ENCODE measurements around the gene BIRC6.

Gene BIRC6

DNA sequence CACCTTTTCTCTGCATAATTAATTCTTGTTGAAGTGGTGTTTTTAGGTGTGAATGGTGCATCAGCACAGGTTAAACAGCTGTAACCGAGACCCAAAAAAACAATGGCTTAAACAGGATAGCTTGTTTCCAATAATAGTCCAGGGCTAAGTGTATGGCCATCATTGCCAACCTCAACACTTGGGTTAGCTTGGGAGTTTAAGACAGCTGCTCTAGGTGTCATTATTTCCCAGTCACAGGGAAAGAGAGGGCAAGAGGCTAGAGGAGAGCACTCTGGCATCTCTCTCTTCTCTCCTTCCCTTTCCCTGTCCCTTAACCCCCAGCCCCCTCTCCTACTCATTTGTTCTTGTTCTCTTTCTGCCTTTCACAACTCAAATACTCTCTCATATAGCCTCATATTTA lies 21.1 kb downstream of the BIRC6 start:
- no peak for DNase-seq

DNA sequence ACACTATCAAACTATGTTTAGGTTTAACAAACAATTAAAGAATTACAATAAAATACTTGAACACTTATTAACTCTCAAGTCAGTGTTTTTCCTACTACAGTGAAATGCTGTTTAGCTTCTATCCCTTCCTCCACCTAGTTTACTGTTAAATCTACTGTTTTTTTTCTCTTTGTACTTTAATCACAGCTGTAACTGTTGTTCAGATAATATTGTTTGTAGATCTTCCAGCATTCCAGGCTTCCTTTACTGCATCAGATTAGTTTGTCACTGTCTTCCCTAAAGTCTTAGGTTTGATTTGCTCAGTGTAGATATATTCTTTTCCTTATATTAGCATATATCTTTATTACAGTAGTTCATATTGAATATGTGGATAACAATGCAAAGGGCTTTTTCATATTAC lies 22.5 kb downstream of the BIRC6 start:
- no peak for DNase-seq

DNA sequence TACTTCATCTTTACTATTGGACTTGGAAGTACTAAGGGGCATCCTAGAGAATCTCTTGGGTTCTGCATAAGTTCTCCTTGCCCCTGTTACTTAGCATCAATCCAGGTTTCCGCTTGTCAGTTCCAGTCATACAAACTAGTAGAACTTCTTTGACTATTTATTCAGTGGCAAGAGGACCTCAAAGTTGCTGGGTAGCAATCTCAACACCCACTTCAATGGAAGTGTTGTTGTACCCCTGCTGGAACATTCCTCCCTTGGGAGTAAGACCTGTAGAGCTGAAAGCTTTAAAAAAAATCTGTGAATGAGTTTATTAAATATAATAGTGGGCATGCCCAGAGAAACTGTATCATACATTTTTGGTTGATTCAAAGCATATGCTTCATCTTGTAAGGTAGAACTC lies 27.0 kb downstream of the BIRC6 start:
- no peak for DNase-seq

DNA sequence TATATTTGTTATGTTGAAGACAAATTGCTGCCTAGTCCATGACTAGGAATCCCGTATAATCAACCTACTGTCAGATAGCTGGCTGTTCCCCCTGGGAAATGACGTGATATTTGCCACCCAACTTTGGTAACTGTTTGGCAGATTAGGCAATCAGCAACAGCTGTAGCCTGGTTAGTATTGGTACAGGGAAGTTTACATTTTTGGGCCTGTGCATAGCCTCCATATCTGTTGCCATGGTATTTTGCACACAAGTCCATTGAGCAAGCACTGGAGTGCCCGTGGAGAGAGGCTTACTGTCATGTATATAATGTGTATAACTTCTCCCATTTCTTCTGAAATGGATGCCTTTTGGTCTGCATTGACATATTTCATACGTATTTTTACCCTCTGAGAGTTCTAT lies 27.7 kb downstream of the BIRC6 start:
- DNase-seq = no peak

DNA sequence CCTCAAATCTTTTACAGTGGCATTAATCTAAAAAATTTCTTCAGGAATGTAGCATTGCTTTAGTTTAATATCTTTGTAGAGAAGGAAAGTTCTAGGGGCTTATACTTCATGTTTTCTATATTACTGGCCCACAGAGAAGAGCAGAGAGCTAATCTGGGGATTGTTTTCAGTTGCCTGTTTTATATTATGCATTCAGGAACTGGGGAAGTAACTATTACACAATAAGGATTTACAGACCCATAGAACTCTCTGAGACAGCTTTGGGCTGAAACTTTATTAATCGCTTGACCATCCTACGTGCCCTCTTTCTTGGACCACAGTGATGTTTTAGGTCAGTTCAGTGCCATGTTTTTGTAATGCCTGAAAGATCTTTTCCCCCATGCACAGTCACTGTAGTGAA lies 29.9 kb downstream of the BIRC6 start:
- DNase-seq = no peak

DNA sequence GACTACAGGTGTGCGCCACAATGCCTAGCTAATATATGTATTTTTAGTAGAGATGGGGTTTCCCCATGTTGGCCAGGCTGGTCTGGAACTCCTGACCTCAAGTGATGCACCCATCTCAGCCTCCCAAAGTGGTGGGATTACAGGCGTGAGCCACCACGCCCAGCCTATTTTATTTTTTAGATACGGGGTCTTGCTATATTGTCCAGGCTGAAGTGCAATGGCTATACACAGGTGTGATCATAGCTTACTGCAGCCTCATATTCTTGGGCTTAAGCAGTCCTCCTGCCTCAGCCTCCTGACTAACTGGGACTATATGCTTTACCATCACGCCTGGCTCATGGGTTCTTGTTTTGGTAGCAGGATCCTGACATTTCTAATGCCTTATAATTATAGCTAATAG lies 42.4 kb downstream of the BIRC6 start:
- DNase-seq = no peak

DNA sequence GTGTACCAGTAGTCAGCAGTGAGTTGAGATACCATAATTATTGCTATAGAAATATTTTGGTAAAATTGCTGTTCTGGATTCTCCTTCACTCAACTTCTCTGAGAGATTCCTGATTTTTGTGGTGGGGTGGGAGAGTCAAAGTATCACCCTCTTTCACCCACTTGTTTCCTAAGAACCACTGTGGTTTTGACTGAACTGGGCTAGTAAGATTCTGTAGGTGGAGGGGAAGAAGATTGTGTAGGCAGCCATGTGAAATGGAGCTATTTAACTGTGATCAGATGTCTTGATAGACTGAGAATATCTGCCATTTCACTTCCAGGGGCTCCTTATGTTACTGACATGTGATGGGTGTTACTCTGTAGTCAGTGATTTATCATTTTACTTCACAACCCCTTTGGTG lies 45.3 kb downstream of the BIRC6 start:
- DNase-seq = no peak

DNA sequence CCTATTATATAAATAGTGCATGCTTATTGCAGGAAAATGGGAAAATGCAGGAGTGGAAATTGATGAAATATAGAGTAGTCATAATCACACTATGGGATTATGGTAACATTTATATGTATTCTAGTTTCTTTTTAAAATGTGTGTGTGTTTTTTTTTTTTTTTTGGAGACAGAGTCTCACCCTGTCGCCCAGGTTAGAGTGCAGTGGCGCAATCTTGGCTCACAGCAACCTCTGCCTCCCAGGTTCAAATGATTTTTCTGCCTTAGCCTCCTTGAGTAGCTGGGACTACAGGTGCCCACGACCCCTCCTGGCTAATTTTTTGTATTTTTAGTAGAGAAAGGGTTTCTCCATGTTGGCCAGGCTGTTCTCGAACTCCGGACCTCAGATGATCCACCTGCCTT lies 47.0 kb downstream of the BIRC6 start:
- DNase-seq = no peak

DNA sequence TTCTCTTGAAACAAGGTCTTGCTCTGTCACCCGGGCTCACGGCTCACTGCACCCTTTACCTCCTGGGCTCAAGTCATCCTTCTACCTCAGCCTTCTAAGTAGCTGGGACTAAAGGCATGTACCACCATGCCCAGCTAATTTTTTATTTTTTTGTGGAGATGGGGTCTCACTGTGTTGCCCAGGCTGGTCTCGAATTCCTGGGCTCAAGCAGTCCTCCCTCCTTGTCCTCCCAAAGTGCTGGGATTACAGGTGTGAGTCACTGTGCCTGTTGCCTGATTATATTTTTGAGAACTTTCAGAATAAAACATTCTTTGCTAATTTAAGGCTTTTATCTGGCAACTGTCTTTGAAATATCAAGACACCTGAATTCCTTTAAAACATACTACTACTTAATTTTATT lies 47.9 kb downstream of the BIRC6 start:
- no peak for DNase-seq

DNA sequence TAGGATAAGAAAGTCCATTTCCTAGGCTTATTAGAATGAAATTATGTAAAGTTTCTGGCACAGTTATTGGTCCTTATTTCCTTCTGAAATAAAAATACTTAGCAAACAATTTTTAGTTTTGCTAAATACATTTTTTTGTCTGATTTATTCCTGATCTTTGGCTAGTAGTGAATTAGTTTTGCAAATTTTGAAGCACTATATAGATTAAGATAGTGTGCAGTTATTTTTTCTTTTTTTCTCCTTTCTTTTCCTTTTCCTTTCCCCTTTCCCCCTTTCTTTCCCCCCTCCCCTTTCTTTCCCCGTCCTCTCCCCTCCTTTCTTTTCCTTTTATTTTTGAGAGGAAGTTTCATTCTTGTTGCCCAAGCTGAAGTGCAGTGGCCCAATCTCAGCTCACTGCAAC lies 59.7 kb downstream of the BIRC6 start:
- DNase-seq = no peak

DNA sequence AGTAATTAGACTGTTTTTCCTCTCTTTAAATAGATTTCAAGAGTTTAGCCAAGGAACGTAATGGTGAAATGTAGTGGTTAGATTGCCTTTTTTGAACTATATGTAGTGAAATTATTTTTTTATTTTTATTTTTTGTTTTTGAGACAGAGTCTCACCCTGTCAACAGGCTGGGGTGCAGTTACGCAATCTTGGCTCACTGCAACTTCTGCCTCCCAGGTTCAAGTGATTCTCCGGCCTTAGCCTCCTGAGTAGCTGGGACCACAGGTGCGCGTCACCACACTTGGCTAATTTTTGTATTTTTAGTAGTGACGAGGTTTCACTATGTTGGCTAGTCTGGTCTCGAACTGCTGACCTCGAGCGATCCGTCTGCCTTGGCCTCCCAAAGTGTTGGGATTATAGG lies 60.8 kb downstream of the BIRC6 start:
- no peak for DNase-seq

DNA sequence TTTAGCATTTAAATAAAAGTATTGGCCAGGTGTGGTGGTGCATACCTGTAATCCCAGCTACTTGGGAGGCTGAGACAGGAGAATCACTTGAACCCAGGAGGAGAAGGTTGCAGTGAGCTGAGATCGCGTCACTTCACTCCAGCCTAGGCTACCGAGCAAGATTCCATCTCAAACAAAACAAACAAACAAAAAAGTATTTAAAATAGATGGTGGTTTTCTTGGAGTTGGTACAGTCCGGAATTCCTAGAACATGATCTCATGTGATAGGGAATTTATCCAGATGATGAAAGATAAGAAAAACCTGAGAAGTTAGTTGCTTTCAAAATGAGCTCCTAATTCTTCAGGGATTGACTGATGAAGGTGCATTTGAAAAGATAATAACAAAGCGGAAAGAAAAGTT lies 62.0 kb downstream of the BIRC6 start:
- no peak for DNase-seq

DNA sequence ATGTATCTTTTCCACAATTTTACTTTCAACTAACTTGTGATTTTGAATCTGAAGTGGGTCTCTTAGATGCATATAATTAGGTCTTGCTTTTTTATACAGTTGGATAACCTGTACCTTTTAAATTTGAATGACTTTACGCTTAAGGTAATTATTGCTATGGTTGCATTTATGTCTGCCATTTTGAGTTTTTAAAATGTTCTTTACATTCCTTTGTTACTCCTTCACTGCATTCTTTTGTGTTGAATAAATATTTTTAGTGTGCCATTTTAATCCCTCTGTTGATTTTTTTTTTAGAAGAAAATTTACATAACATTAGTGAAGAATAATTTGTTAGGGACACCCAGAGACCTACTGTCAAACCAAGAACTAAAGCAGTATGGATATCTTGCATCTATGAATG lies 65.3 kb downstream of the BIRC6 start:
- DNase-seq = no peak

DNA sequence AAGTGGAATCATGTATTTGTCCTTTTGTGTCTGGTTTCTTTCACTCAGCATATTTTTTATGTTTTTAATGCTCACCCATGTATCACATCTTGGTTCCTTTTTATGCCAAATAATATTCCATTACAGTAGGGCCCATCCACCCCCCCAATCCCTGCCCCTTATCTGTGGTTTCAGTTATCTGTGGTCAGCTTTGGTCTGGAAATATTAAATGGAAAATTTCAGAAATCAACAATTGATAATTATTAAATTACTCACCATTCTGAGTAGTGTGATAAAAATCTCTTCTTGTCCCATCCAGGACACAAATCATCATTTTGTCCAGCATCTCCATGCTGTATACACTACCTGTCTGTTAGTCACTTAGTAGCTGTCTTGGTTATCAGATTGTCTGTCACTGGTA lies 66.7 kb downstream of the BIRC6 start:
- DNase-seq = no peak

DNA sequence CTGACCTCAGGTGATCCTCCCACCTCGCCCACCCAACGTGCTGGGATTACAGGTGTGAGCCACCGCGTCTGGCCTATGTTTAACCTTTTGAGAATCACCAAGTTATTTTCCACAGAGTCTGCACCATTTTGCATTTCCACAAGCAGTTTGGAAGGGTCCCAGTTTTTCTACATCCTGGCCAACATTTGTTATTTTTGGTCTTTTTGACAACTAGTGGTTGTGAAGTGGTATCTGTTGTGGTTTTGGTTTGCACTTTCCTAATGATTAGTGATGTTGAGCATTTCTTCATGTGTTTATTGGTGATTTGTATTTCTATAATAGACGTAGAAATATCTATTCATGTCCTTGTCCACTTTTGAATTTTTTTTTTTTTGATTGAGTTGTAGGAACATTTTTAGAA lies 67.9 kb downstream of the BIRC6 start:
- DNase-seq = no peak

DNA sequence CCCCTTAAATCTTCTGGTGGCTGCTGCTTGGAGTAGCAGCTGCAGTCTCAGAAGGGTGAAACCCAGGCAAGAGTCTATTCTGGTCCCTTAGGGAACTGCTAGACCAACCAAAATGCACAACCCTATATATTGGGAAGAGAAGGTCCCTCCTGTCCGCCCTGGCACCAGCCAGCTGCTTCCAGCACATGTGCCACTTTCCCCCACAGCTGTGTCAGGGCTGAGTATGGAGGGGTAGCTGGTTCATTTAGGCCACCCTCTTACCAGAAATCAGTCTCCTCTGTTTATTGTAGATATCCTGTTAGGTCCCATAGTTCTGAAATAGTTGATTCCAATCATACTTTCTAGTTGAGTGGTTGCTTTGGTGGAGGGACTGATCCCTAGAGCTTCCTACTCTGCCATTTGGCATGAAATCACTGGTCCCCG lies 68.9 kb downstream of the BIRC6 start:
- DNase-seq = no peak

DNA sequence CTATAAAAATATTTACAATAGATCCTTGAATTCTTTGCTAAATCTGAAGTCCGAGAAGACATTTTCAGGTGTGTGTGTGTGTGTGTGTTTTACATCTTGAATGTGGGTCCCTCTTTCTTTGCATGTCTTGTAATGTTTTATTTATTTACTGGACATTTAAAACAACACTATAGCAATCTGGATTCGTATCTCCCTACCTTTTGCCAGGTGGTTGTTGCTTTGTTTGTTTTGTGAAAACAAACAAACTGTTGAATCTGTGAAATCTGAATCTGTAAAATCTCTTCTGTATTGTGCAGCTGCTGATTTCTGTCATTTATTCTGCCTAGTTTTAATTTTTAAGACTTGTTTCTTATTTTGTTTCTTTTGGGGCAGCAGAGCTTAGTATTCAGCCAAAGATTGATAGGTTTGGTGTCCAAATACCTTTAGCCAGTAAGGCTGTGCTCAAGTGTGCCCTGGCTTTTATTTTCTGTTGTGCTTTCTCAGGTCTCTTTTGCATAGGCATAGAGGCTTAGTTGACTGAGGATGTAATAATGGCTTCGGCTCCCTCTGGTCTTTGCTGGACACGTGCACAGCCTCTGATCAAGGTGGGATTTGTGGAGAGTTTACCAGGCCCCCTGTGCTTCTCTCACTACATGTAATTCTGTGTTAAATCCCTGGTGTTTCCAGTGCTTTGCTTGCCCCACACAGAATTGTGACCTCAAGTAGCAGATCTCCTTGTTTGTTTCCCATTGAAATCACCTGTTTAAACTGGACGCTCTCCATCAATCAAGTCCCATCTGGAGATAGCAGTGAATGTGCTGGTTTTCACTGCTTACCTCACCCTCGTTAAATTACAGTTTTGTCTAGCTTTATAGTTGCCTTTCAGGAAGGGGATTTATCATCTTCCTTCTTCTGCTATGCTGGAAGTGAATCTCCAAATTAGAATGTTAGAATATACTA lies 71.1 kb downstream of the BIRC6 start:
- peak; percentile 67 for DNase-seq

DNA sequence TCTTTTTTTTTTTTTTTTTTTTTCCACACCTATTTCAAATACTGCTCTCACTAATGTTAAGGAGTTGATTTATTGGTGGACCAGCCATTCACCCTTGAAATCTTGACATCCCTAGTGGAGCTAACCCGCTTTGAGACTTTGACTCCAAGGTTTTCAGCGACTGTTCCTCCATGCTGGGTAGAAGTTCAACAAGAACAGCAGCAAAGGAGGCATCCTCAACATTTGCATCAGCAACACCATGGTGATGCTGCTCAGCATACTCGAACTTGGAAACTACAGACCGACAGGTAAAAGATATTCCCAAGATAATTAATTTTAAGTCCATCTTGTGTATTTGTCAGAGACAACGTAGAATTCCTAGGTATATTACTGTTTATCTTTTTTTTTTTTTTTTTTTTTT lies 74.0 kb downstream of the BIRC6 start:
- no peak for DNase-seq

DNA sequence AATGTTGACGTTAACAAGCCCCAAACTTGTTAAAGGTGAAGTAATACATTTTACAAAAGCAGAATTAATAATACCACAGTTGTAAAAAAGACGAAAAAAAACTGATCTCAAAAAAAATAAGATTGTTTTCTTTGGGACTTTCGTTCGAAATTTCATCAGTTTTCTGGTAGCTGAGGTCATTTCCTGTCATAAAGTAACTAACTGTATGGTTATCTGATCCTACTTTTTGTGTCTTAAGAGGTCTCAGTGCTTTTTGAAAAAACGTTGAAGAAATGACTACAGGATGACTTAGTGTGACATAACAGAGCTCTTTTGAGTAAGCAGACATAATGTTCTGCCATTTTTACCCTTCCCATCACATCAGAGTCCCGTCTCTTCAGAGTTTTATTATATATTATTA lies 79.3 kb downstream of the BIRC6 start:
- no peak for DNase-seq

DNA sequence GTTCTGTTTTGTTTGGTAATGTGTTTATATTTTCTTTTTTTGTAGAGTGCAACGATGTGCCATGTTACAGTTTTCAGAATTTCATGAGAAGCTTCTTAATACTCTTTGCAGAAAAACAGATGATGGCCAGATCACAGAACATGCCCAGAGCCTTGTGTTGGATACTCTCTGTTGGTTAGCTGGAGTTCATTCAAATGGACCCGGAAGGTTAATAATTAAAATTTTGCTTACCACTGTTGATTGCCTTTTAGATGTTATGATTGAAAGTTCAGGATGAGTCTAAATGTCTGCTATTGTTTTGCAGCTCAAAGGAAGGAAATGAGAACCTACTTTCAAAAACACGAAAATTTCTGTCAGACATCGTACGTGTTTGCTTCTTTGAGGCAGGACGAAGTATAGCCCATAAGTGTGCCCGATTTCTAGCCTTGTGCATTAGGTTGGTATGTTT lies 85.2 kb downstream of the BIRC6 start:
- no peak for DNase-seq

DNA sequence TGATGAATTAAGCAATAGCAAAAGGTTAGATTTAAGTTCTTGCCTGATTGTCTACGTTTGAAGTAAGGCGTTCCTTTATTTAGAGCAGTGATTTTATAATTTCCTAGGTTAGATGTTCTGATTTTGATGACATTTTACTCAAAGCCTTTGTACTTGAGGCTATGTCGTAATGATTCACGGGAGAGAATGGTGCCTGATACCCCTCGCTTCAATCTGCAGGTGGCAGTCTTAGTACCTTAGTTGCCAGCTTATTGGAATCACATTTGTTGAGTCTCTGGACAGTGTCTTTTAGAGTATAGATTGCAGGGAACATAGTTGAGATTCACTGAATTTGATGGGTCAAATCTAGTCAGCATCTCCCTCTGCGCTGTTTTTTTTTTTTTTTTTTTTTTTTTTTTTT lies 89.5 kb downstream of the BIRC6 start:
- no peak for DNase-seq

DNA sequence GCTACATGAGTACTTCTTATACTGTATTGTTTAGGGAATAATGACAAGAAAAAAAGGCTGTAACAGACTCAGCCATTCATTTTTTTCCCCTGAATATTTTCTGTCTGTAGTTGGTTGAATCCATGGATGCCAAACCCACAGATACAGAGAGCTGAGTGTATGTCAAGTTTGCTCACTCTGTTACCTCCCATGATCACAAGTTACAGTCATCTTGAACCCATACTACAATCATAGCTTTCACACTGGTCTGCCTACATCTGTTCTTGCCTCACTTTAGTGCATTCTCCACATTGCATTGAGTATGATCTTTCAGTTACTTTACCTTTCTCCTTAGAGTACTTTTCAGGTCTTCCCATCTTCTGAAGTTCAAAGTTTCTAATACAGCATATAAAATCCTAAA lies 94.0 kb downstream of the BIRC6 start:
- no peak for DNase-seq

DNA sequence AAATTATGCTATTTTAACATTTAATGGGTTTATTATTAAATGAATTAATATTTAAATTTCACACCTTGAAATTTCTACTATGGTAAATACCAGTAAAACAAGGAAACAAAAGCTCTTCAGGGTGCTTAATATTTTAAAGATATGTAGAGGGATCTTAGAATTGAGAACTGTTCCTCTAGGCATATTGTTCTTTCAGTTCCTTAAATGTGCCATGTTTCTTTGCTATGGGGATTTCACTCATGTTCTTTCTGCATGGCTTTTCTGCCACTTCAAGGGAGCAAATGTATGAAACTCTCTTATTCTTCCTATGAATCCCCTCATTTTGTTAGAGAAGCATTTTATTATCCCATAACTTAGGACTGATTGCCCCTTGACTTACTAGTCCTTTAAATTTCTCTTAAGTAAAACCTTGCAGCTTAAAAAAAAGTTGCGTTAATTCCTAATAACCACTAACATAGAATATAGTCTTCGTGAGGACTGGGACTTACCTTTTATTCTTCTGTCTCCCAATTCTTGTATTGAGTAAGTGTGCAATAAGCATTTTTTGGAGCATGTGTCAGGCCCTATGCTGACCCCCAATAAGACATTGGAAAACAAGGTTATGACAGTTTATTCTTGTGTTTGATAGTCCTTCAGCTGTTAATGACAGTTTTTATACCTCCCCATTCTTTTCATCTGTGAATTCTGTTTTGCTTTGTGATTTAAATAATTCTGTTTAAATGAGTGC lies 95.7 kb downstream of the BIRC6 start:
- DNase-seq = no peak
